NT2/D1 (cell line): ENCODE results near the gene KCNK15.

ENCODE experiments used
- DNase-seq: peaks from one replicate; pipeline ENCODE4 v3.0.0-alpha.2; 2011; ENCODE audit warnings: low read depth, low spot score
- H3K27me3 ChIP-seq: 2 replicates; pipeline ENCODE4 v1.6.0; 2011; ENCODE audit warnings: mild to moderate bottlenecking; ENCODE audit not compliant: insufficient read length, insufficient read depth
- H3K36me3 ChIP-seq: 2 replicates; pipeline ENCODE4 v1.6.1; 2011; ENCODE audit warnings: mild to moderate bottlenecking, low read length, mixed read lengths; ENCODE audit not compliant: insufficient read depth, insufficient read length
- H3K4me1 ChIP-seq: 2 replicates; pipeline ENCODE4 v1.5.1; 2011; ENCODE audit not compliant: insufficient read depth, insufficient read length
- H3K4me3 ChIP-seq: 2 replicates; pipeline ENCODE4 v1.5.1; 2011; ENCODE audit warnings: low read depth; ENCODE audit not compliant: insufficient read length
- H3K9ac ChIP-seq: 2 replicates; pipeline ENCODE4 v1.6.0; 2011; ENCODE audit warnings: low read depth; ENCODE audit not compliant: insufficient read length
- H3K9me3 ChIP-seq: 2 replicates; pipeline ENCODE4 v1.5.1; 2011; ENCODE audit warnings: mild to moderate bottlenecking, low read length; ENCODE audit not compliant: insufficient read depth
- SUZ12 ChIP-seq: IDR thresholded peaks from 2 replicates; pipeline ENCODE4 v1.6.1; 2011; ENCODE audit not compliant: insufficient read length, insufficient read depth; ENCODE audit errors: extremely low read depth
- YY1 ChIP-seq: IDR thresholded peaks from 2 replicates; pipeline ENCODE4 v1.6.1; 2011; ENCODE audit not compliant: insufficient read length, insufficient read depth
- ZNF274 ChIP-seq: IDR thresholded peaks from 2 replicates; pipeline ENCODE4 v1.6.1; 2011; ENCODE audit warnings: mild to moderate bottlenecking, low read depth, low read length

KCNK15 gene

GRCh38 chr20:44715499-44716308, 30.0 kb upstream of the KCNK15 start:
- H3K27me3 ChIP-seq: peaks cover 3% of the 10 kb centered on the region
- no peak for TF ChIP-seq ZNF274
- TF ChIP-seq SUZ12: no peak
- TF ChIP-seq YY1: no peak
- no peak for DNase-seq
- H3K9ac ChIP-seq: no peak overlapping the region
- H3K36me3 ChIP-seq: no peaks in the 10 kb centered on the region
- H3K9me3 ChIP-seq: no peaks in the 10 kb centered on the region
- peaks cover 2% of the 10 kb centered on the region for H3K4me1 ChIP-seq
- H3K4me3 ChIP-seq: no peak overlapping the region

- H3K9ac ChIP-seq: no peak overlapping the region
- no peak for DNase-seq
- no peak overlapping the region for H3K4me3 ChIP-seq
- H3K4me1 ChIP-seq: peaks cover 2% of the 10 kb centered on the region
- no peaks in the 10 kb centered on the region for H3K36me3 ChIP-seq
- no peak for TF ChIP-seq SUZ12
- TF ChIP-seq YY1: no peak
- TF ChIP-seq ZNF274: no peak
- peaks cover 1% of the 10 kb centered on the region for H3K27me3 ChIP-seq
- H3K9me3 ChIP-seq: no peaks in the 10 kb centered on the region
Measured at GRCh38 chr20:44716309-44717106, 29.2 kb upstream of the KCNK15 start.

- no peak overlapping the region for H3K4me3 ChIP-seq
- no peak for DNase-seq
- no peak for TF ChIP-seq ZNF274
- no peak for TF ChIP-seq YY1
- TF ChIP-seq SUZ12: no peak
- H3K36me3 ChIP-seq: no peaks in the 10 kb centered on the region
- H3K4me1 ChIP-seq: peaks cover 2% of the 10 kb centered on the region
- H3K9ac ChIP-seq: peak overlapping the region; percentile 16
- no peaks in the 10 kb centered on the region for H3K27me3 ChIP-seq
- H3K9me3 ChIP-seq: no peaks in the 10 kb centered on the region
Measured at GRCh38 chr20:44717986-44718385, 27.7 kb upstream of the KCNK15 start.

- no peak for TF ChIP-seq SUZ12
- TF ChIP-seq YY1: no peak
- no peak for TF ChIP-seq ZNF274
- H3K4me1 ChIP-seq: peaks cover 2% of the 10 kb centered on the region
- H3K36me3 ChIP-seq: no peaks in the 10 kb centered on the region
- no peak for DNase-seq
- H3K4me3 ChIP-seq: no peak overlapping the region
- H3K27me3 ChIP-seq: no peaks in the 10 kb centered on the region
- H3K9me3 ChIP-seq: no peaks in the 10 kb centered on the region
- no peak overlapping the region for H3K9ac ChIP-seq
Measured at GRCh38 chr20:44719841-44720240, 25.8 kb upstream of the KCNK15 start.

- Histone ChIP-seq H3K4me1 (peaks cover 2% of the 10 kb centered on the region), H3K4me3 (no peak overlapping the region)
Measured at GRCh38 chr20:44720621-44720996, 25.1 kb upstream of the KCNK15 start.

GRCh38 chr20:44720997-44721784, 24.5 kb upstream of the KCNK15 start:
- no peak for DNase-seq
- TF ChIP-seq ZNF274 (no peak), SUZ12 (no peak), YY1 (no peak)
- Histone ChIP-seq H3K9me3 (no peaks in the 10 kb centered on the region), H3K9ac (no peak overlapping the region), H3K4me1 (peaks cover 2% of the 10 kb centered on the region), H3K27me3 (no peaks in the 10 kb centered on the region), H3K4me3 (no peak overlapping the region), H3K36me3 (no peaks in the 10 kb centered on the region)

More at GRCh38 chr20:44720621-44720996, 25.1 kb upstream of the KCNK15 start:
- Histone ChIP-seq H3K9ac (no peak overlapping the region), H3K27me3 (no peaks in the 10 kb centered on the region), H3K9me3 (no peaks in the 10 kb centered on the region), H3K36me3 (no peaks in the 10 kb centered on the region)
- DNase-seq: no peak
- no peak for TF ChIP-seq SUZ12
- TF ChIP-seq YY1: no peak
- no peak for TF ChIP-seq ZNF274

- no peaks in the 10 kb centered on the region for H3K27me3 ChIP-seq
- no peak for TF ChIP-seq YY1
- no peak for TF ChIP-seq ZNF274
- no peak for TF ChIP-seq SUZ12
- H3K4me1 ChIP-seq: peaks cover 2% of the 10 kb centered on the region
- H3K9me3 ChIP-seq: no peaks in the 10 kb centered on the region
- no peak overlapping the region for H3K4me3 ChIP-seq
- DNase-seq: no peak
- no peaks in the 10 kb centered on the region for H3K36me3 ChIP-seq
- no peak overlapping the region for H3K9ac ChIP-seq
Measured at GRCh38 chr20:44721785-44722054, 23.9 kb upstream of the KCNK15 start.
